Measurements from ENCODE around the gene ARL5B.
"Not testable (repeated sequence)": the region's sequence is repeated elsewhere in the genome, so short reads cannot be mapped to it uniquely, and the experiment has no call there.

Gene ARL5B

DNA sequence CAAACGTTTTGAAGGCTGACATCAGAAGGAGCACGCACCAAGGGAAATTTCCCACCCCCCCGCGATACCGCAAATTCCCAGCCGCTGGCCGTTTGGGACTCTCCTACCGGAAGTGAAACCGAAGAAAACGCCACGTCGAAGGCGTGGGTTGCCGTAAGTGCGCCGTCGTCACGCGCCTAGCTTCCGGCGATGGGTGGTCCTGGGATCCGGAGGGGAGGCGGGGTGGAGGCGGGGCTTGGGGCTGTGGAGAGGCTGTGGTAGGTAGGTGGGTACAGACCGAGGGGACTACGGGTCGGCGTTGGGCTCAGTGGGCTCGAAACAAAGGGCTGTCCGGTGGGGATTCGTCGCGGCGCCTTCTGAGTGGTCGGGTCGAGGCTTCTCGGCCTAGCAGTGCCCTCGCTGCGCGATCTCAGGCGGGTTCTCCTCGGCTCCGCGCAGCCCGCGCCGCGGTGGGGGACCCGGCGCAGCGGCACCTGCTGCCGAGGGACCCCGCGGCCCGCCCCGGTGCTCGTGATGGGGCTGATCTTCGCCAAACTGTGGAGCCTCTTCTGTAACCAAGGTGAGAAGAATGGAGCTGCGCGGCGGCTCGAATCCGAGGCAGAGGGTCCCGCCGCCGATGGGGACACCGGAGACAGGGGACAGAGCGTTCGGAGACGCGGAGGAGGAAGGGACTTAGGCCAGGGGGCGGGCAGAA, at the start of gene ARL5B:
ARL5B (plus strand) TSS at position 307 of the 694 bp plus-strand sequence; CDS start at position 514, 207 bp downstream.
- DNase-seq, result peak; percentile 44 to 79

DNA sequence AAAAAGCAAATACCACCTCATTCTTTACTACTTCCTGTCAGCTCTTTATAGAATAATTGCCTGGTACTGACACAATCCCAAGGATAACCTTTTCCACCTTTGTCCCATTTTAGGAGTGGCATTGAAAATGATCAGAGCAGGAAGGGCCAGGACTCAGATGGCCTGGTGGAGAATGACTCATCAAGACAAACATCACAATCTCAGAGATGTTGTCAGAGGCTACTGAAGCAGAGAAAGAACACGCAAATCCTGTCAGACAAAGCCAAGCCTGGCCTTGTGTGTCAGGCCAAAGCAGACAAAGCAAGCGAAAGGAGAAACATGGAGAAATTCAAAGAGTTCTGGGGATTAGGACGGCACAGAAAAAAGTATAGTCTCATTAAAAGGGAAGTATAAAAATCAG, 48.7 kb upstream of the ARL5B start:
- no peak for DNase-seq

DNA sequence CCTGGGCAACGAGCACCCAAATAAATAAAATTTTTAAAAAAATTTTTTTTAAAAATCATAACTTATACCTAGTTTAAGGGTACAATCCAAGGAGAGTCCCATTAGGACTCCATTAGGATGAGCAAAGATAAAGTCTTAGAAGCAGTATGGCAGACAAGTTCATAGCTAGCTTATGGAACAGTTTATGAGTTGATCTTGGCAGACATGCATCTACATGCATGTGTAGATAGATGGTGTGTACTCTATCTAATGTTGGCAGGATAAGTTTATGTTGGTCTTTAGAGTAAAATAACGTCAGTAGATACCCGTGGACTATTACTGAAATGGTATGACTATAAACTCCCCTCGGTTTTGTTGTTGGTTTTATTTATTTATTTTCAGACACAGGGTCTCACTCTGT, 48.1 kb upstream of the ARL5B start:
- DNase-seq, result no peak

- no peak for DNase-seq
Measured at GRCh38 chr10:18615618-18616017, 43.6 kb upstream of the ARL5B start.

GRCh38 chr10:18616337-18616736, 42.9 kb upstream of the ARL5B start:
- no peak for DNase-seq

DNA sequence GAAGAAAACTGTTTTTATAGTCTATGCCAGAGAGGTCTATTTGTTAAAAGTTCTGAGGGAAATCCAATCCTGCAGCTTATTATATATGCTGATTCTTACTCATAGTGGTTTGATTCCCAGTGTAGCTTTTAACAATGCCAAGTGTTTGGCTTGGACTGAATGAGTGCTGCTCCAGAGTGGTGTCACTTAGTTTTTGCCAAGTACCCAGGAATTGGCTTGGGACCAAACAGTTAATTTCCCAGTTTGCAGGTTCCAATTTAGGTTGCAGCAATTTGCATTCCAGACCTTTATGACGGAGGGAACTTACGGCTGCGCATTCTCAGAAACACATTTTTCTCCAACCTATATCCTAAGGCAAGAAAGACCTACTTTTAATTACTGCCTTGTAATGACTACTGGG, 40.2 kb upstream of the ARL5B start:
- DNase-seq, result no peak

DNA sequence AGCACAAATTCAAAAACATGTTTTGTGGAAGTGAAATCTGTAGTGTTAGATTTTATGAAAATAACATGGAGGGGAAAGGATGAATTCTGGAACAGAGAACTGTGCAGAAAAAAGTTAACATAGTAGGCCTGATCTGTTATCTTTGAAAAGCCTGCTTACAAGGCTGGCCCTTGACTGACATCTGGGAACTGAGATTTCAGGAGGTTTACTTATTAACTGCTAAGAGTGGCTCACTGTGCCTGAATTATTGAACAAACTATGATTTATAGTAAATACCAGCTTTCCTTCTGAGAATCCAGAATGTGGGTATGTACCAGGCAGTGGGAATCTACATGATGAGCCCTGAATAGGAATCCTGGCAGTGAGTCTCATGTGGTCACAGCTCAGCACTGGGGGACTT, 38.4 kb upstream of the ARL5B start:
- DNase-seq, result no peak

DNA sequence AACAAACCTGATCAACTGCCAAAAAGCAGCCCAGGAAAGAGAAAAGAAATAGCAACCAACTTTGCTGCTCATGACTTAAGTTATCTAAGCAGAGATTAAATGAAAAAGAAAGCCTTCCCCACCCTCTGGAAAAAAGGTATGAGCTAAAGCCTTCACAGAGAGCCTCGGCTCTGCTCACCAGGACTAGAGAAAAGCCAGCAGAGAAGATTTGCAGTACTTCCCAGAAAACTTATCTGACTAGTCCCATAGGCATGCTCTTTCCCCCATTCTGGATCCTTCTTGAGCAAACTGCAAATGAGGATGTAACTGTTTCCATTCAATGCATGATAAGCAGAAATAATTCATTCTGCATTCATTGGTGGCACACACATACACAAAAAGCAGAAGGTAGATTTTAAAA, 35.6 kb upstream of the ARL5B start:
- DNase-seq, result not testable (repeated sequence)

GRCh38 chr10:18625886-18626285, 33.3 kb upstream of the ARL5B start:
- no peak for DNase-seq

DNA sequence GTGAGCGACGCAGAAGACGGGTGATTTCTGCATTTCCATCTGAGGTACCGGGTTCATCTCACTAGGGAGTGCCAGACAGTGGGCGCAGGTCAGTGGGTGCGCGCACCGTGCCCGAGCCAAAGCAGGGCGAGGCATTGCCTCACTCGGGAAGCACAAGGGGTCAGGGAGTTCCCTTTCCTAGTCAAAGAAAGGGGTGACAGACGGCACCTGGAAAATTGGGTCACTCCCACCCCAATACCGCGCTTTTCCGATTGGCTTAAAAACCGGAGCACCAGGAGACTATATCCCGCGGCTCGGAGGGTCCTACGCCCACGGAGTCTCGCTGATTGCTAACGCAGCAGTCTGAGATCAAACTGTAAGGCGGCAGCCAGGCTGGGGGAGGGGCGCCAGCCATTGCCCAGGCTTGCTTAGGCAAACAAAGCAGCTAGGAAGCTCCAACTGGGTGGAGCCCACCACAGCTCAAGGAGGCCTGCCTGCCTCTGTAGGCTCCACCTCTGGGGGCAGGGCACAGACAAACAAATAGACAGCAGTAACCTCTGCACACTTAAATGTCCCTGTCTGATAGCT, 31.7 kb upstream of the ARL5B start:
- DNase-seq, result peak; percentile 25 to 34

DNA sequence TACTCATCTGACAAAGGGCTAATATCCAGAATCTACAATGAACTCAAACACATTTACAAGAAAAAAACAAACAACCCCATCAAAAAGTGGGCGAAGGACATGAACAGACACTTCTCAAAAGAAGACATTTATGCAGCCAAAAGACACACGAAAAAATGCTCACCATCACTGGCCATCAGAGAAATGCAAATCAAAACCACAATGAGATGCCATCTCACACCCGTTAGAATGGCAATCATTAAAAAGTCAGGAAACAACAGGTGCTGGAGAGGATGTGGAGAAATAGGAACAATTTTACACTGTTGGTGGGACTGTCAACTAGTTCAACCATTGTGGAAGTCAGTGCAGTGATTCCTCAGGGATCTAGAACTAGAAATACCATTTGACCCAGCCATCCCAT, 26.7 kb upstream of the ARL5B start:
- DNase-seq, result not testable (repeated sequence)

DNA sequence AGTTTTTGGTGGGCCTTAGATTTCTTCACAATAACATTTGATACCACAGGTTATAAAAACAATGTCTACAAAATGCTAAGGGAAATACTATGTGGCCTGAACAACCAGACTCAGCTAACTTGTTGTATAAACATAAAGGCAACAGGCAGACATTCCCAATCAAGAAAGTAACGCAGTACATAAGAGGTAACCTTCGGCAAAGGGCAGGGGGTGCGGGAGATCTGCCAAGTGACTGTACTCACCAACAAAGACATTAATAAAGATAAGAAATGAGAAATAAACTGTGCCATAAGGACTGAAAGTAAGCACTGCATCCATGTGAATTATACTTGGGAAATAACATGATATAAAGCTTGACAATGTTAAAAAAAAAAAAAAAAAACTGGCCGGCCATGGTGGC, 23.2 kb upstream of the ARL5B start:
- DNase-seq, result no peak

GRCh38 chr10:18637400-18637799, 21.8 kb upstream of the ARL5B start:
- DNase-seq, result not testable (repeated sequence)

- not testable (repeated sequence) for DNase-seq
Measured at GRCh38 chr10:18639719-18640118, 19.5 kb upstream of the ARL5B start.

DNA sequence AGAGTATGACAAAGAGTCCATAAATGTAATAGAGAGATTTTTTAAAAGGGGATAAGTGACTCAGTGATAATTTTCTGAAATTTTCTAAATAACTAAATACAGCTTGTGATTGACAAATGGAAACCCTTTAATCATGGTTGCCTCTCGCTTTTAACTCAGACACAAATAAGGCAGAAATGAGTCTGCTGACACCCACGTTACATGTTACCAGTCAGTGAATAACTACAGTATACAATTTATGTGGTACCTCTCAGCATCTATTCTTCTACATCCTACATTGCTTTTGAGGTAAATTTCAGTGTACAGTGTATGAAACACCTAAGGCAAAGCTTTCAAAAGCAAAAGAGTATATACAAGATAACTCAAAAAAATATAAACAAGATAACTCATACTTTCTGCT, 12.1 kb upstream of the ARL5B start:
- DNase-seq, result no peak

GRCh38 chr10:18647945-18648344, 11.3 kb upstream of the ARL5B start:
- DNase-seq, result no peak

DNA sequence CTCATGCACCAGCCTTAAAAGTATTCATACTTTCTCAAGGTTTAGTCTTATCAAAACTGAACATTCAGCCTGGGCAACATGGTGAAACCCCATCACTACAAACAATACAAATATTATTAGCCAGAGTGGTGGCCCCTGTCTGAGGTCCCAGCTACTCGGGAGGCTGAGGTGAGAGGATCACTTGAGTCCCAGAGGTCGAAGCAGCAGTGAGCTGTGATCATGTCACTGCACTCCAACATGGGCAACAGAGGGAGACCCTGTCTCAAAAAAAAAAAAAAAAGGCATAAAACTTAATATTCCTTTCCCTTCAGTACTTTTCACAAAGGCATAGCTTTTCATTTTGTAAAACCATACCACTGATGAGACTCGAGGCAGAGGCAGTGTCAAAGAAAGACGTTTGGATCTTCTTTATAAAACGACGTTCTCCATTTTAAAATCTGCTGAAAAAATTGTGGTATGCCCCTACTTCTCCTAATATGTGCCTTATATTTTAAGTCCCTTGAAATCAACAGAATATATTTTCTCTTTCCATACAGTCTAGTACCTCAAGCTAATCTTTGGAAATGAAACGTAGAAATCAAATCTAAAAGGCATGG, 9.8 kb upstream of the ARL5B start:
- no peak for DNase-seq

GRCh38 chr10:18650404-18650997, 8.7 kb upstream of the ARL5B start:
- DNase-seq, result no peak

- DNase-seq, result peak; percentile 39 to 46
Measured at GRCh38 chr10:18651324-18652007, 7.8 kb upstream of the ARL5B start, which contains the start of gene NSUN6. NSUN6 (minus strand) TSS chr10:18651587; CDS start chr10:18651203, 384 bp downstream.

DNA sequence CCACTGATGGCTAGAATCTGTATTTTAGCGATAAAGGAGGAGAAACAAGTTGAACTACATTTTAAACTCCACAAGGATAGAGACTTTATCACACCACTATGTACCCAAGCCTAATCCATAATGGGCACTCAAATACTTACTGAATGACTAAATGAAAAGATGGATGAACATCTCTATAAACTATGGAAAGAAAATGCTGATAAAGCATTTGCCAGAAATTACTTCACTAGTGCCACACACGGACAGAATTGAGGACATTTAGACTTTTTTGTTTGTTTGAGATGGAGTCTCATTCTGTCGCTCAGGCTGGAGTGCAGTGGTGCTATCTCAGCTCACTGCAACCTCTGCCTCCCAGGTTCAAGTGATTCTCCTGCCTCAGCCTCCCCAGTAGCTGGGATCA, 6.1 kb upstream of the ARL5B start:
- no peak for DNase-seq

- no peak for DNase-seq
Measured at GRCh38 chr10:18656724-18657123, 2.5 kb upstream of the ARL5B start.

DNA sequence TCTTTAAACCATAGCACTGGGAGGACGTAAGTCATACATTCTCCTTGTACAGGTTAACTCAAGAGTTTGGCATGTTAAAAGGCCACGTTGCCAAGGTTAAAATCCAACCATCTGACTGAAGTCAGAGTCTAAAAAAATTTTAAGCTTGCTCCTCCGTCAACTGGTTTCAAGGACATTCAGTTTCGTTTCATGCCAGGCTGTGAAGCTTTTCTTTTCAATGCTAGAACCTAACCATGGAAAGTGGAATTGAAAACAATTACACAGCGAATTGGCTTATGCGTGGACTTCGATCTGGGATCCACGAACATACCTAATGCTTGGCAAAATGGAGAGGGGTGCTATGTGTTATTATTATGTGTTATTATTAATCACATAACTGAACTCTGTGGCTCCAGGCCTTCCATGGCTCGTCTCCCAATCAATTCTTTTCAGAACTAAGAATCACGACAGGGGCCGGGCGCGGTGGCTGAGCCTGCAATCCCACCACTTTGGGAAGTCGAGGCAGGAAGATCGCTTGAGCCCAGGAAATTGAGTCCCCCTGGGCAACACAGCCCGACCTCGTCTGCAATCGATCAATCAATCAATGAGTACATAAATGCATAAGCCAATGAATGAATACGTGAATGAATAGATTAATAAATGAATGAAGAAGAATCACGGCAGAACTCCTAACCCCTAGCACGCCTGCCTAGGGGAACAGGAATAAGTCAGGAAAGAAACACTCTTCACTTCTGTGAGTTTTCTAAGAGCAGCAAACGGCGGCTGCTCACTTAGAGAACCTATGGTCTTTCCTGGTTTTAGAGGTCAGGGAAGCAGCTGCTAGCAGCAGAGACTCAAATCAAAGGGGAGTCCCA, 733 bp upstream of the ARL5B start:
- DNase-seq, result no peak
